ENCODE measurements around the gene RPTOR.

The RPTOR gene

GRCh38 chr17:80702315-80703141 is 157.9 kb downstream of the RPTOR start:
- H3K27ac ChIP-seq, result no peak overlapping the region
- TF ChIP-seq CTCF (IDR thresholded peaks at IDR 0.05), result no peak
- DNase-seq (ENCODE audit: low spot score), result no peak
- no peak overlapping the region for H3K4me3 ChIP-seq

- no peak for DNase-seq (ENCODE audit: low spot score)
- no peak for TF ChIP-seq CTCF (IDR thresholded peaks at IDR 0.05)
- Histone ChIP-seq H3K27ac (no peak overlapping the region), H3K4me3 (no peak overlapping the region)
Observed at GRCh38 chr17:80703142-80703478, 158.5 kb downstream of the RPTOR start.

GRCh38 chr17:80704381-80704819 is 159.8 kb downstream of the RPTOR start:
- TF ChIP-seq CTCF (IDR thresholded peaks at IDR 0.05), result no peak

GRCh38 chr17:80704894-80705293 is 160.3 kb downstream of the RPTOR start:
- TF ChIP-seq CTCF (IDR thresholded peaks at IDR 0.05), result no peak
- H3K27ac ChIP-seq, result no peak overlapping the region
- DNase-seq (ENCODE audit: low spot score), result no peak
- H3K4me3 ChIP-seq, result no peak overlapping the region

More at GRCh38 chr17:80704381-80704819, 159.8 kb downstream of the RPTOR start:
- no peak for DNase-seq (ENCODE audit: low spot score)
- no peak overlapping the region for H3K27ac ChIP-seq
- H3K4me3 ChIP-seq, result no peak overlapping the region

- TF ChIP-seq CTCF (IDR thresholded peaks at IDR 0.05), result no peak
- Histone ChIP-seq H3K27ac (no peak overlapping the region), H3K4me3 (no peak overlapping the region)
- DNase-seq (ENCODE audit: low spot score), result no peak
Observed at GRCh38 chr17:80705988-80706387, 161.3 kb downstream of the RPTOR start.

GRCh38 chr17:80706463-80706867 is 161.8 kb downstream of the RPTOR start:
- no peak overlapping the region for H3K27ac ChIP-seq
- no peak for TF ChIP-seq CTCF (IDR thresholded peaks at IDR 0.05)
- no peak overlapping the region for H3K4me3 ChIP-seq
- no peak for DNase-seq (ENCODE audit: low spot score)

GRCh38 chr17:80708480-80708879 is 163.8 kb downstream of the RPTOR start:
- TF ChIP-seq CTCF (IDR thresholded peaks at IDR 0.05), result no peak
- no peak overlapping the region for H3K27ac ChIP-seq
- DNase-seq (ENCODE audit: low spot score), result no peak
- H3K4me3 ChIP-seq, result no peak overlapping the region

Measured in coronary artery (tissue), 2 donors.